Lung (tissue), 12 donors: ENCODE data around the gene RBFOX2. TPM values are rescaled to one million over a fixed set of nuclear protein-coding genes. Genes with fewer than 3 reads are reported as not detected.

Experiments used
- ATAC-seq: fragments of 200-7000 bp; cut with Tn5 transposase; one replicate; pipeline ENCODE4 v1.9.1; 2020; ENCODE audit warnings: moderate number of reproducible peaks; ENCODE audit not compliant: insufficient read depth, low FRiP score
- DNase-seq, 3 donors: peaks; one replicate each; pipeline ENCODE4 v3.0.0-alpha.2; 2013 to 2017
- H3K27ac ChIP-seq, 2 donors: one replicate each; pipeline ENCODE4 v1.5.1; 2013; ENCODE audit warnings: mild to moderate bottlenecking in 2 of 2, moderate library complexity in 2 of 2, control low read depth in 1 of 2, inconsistent platforms in 1 of 2, low read depth in 1 of 2, low read length in 1 of 2
- H3K27me3 ChIP-seq, 3 donors: one replicate each; pipeline ENCODE4 v1.5.1; 2013; ENCODE audit warnings: low read length in 2 of 3; ENCODE audit not compliant: control insufficient read depth in 3 of 3, insufficient read depth in 3 of 3
- H3K36me3 ChIP-seq, 4 donors: one replicate each; pipeline ENCODE4 v1.5.1; 2013; ENCODE audit warnings: low read length in 4 of 4, mild to moderate bottlenecking in 1 of 4, moderate library complexity in 1 of 4; ENCODE audit not compliant: control insufficient read depth in 4 of 4, insufficient read depth in 4 of 4
- H3K4me1 ChIP-seq, 5 donors: one replicate each; pipeline ENCODE4 v1.5.1; 2013; ENCODE audit warnings: low read length in 5 of 5, mild to moderate bottlenecking in 2 of 5, moderate library complexity in 1 of 5; ENCODE audit not compliant: control insufficient read depth in 5 of 5, insufficient read depth in 5 of 5
- H3K4me3 ChIP-seq: one replicate; pipeline ENCODE4 v1.5.1; 2013; ENCODE audit warnings: mild to moderate bottlenecking, control low read depth, moderate library complexity
- H3K9ac ChIP-seq, 2 donors: one replicate each; pipeline ENCODE4 v1.5.1; 2013; ENCODE audit warnings: low read length in 2 of 2, control low read depth in 1 of 2; ENCODE audit not compliant: insufficient read depth in 1 of 2
- H3K9me3 ChIP-seq, 4 donors: one replicate each; pipeline ENCODE4 v1.5.1; 2013; ENCODE audit warnings: low read length in 3 of 4, mild to moderate bottlenecking in 1 of 4, moderate library complexity in 1 of 4; ENCODE audit not compliant: control insufficient read depth in 4 of 4, insufficient read depth in 3 of 4
- CTCF ChIP-seq: IDR thresholded peaks from 2 replicates; pipeline ENCODE4 v1.5.1; 2012; ENCODE audit warnings: mild to moderate bottlenecking; ENCODE audit errors: control extremely low read depth, extremely low read depth
- WGBS, 2 donors: extraction: QIAGEN DNeasy Blood & Tissue Kit; methylation state at CpG; one replicate each; pipeline ENCODE4 v1.1.7; 2013; 5-methylcytosine and 5-hydroxymethylcytosine counted together
- polyA plus RNA-seq, 2 donors: library from polyadenylated mRNA; stranded (reverse); fragments of 200-250 nt; gene quantifications; one replicate each; pipeline ENCODE4 v1.2.1, GENCODE V29; 2013
- total RNA-seq, 2 donors: library from RNA; depleted of rRNA in 1 of 2; stranded (reverse); fragments of >200 nt in 1 of 2; gene quantifications; one replicate each; pipeline ENCODE4 v1.2.1, GENCODE V29; 2014 to 2021
- donor health status: control.
- donor health status: control.
- donor health status: Bipolar disorder and iron deficiency.
- donor health status: healthy.
- donor health status: DM: yes; HTN: yes; CAD: no.

The RBFOX2 gene
- total and polyA plus RNA-seq, 4 donors: 16.5 to 195 (median 43.3) TPM

DNA sequence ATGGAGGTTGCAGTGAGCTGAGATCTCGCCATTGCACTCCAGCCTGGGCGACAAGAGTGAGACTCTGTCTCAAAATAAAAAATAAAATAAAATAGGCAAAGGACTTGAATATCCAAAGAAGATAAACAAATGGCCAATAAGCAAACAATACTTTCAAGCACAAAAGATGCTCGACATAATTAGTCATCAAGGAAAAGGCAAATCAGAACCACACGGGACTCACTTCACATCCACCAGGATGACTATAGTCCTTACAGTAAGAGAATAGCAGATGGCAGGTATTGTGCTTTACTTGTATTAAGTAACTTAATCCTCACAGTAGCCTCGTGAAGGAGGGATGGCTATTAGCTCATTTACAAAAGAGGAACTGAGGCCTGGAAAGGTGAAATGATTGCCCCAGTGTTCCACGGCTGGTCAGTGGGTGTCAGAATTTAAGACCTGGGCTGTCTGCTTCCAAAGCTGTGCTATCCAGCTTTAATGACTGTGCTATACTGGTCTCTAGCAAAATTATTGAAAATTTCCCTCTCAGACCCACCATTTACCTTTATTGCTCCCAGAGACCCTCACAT is 40.2 kb upstream of the RBFOX2 start:
- 69 to 76% methylated on average over 6 of the region's 6 CpGs for WGBS, 2 donors
- no peaks in the 10 kb centered on the region for H3K9me3 ChIP-seq
- no peaks in the 10 kb centered on the region for H3K27me3 ChIP-seq
- H3K4me1 ChIP-seq: peaks cover 0 to 7% (median 0%) of the 10 kb centered on the region in 5 donors
- no peak for ATAC-seq
- no peak overlapping the region for H3K27ac ChIP-seq
- no peaks in the 10 kb centered on the region for H3K36me3 ChIP-seq
- no peak for TF ChIP-seq CTCF
- no peak for DNase-seq
- H3K4me3 ChIP-seq: no peak overlapping the region
- H3K9ac ChIP-seq: no peak overlapping the region

DNA sequence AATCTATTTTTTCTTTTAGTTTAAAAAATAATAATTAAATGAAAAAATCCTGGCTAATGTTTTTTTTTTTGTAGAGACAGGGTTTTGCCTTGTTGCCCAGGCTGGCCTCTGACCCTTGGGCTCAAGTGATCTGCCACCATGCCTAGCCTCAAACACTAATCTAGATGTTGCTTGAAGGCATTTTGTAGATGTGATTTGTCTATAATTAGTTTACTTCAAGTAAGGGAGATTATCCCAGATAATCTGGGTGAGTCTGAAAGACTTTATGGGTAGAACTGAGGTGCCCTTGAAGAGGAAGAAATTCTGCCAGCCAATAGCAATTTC is 38.6 kb upstream of the RBFOX2 start:
- Histone ChIP-seq H3K4me1 (peaks cover 0 to 7% (median 0%) of the 10 kb centered on the region in 5 donors), H3K27me3 (no peaks in the 10 kb centered on the region), H3K4me3 (no peak overlapping the region), H3K9me3 (no peaks in the 10 kb centered on the region), H3K9ac (no peak overlapping the region), H3K27ac (no peak overlapping the region), H3K36me3 (no peaks in the 10 kb centered on the region)
- no peak for TF ChIP-seq CTCF
- DNase-seq (no peak), ATAC-seq (no peak)

GRCh38 chr22:36065775-36066544 is 37.3 kb upstream of the RBFOX2 start:
- H3K9ac ChIP-seq: peak overlapping the region; percentile 11 to 78
- TF ChIP-seq CTCF: peak; percentile 42
- no peaks in the 10 kb centered on the region for H3K9me3 ChIP-seq
- H3K36me3 ChIP-seq: no peaks in the 10 kb centered on the region
- peak overlapping the region; percentile 71 to 82 for H3K27ac ChIP-seq
- H3K4me3 ChIP-seq: peak overlapping the region; percentile 23
- H3K4me1 ChIP-seq: peaks cover 0 to 7% (median 0%) of the 10 kb centered on the region in 5 donors
- no peaks in the 10 kb centered on the region for H3K27me3 ChIP-seq
- 1 to 2% methylated on average over 54 of the region's 54 CpGs for whole genome bisulfite sequencing, 2 donors
- DNase-seq (peak; percentile 96 to 97 (median 97)), ATAC-seq (peak; percentile 94)

GRCh38 chr22:36065462-36065774 is 36.8 kb upstream of the RBFOX2 start:
- ATAC-seq: peak; percentile 29
- 8 to 27% methylated on average over 5 of the region's 5 CpGs for WGBS, 2 donors
- peak overlapping the region; percentile 11 to 38 for H3K9ac ChIP-seq
- no peak for DNase-seq
- H3K9me3 ChIP-seq: no peaks in the 10 kb centered on the region
- H3K27me3 ChIP-seq: no peaks in the 10 kb centered on the region
- no peaks in the 10 kb centered on the region for H3K36me3 ChIP-seq
- peak overlapping the region; percentile 71 to 82 for H3K27ac ChIP-seq
- peaks cover 0 to 7% (median 0%) of the 10 kb centered on the region in 5 donors for H3K4me1 ChIP-seq
- no peak overlapping the region for H3K4me3 ChIP-seq
- TF ChIP-seq CTCF: no peak
